Choroid plexus epithelial cell (primary cell): ENCODE measurements around the gene C10orf95.

Experiments used
- DNase-seq: peaks from one replicate; pipeline ENCODE4 v3.0.0-alpha.2; 2010; ENCODE audit warnings: low read depth
- H3K4me3 ChIP-seq: 2 replicates; pipeline ENCODE4 v1.5.1; 2011; ENCODE audit warnings: low read depth, mild to moderate bottlenecking, control low read depth, low read length, moderate library complexity
- TF ChIP-seq, protein P1 (sequence below): conservative IDR thresholded peaks from 2 replicates; pipeline ENCODE4 v1.5.1; 2011; ENCODE audit warnings: low read depth, mild to moderate bottlenecking, control low read depth, inconsistent platforms, low read length, moderate library complexity

Gene C10orf95

DNA sequence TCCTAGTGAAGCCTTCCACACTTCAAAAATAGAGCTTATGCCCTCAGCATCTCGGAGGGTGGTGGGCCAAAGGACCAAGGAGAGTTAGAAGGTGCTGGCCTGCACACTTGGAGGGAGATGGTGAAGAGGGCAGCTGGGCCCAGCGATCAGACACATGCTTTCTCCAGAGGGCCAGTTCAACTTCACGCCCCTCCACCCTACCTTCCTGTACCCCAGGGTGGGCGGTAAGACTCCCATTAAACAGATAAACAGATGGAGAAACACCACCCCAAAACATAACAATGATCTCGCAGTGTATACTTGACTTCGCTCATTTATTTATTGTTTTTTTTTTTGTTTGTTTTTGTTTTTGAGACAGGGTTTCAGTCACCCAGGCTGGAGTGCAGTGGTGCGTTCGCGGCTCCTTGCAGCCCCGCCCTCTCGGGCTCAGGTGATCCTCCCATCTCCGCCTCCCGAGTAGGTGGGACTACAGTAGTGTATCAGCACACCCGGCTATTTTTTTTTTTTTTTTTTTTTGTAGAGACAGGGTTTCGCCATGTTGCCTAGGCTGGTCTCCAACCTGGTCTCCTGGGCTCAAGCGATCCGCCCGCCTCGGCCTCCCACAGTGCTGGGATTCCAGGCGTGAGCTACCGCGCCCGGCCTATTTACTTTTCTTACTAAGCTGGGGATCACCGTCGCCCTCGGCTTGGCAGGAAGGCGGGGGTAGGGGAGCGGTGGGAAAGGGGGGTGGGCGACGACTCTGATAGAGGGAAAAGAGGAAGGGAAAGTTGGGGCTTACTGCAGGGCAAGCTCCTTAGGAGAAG, 1.8 kb downstream of the C10orf95 start:
- H3K4me3 ChIP-seq = peak overlapping the region; percentile 75
- TF ChIP-seq, protein P1, sequence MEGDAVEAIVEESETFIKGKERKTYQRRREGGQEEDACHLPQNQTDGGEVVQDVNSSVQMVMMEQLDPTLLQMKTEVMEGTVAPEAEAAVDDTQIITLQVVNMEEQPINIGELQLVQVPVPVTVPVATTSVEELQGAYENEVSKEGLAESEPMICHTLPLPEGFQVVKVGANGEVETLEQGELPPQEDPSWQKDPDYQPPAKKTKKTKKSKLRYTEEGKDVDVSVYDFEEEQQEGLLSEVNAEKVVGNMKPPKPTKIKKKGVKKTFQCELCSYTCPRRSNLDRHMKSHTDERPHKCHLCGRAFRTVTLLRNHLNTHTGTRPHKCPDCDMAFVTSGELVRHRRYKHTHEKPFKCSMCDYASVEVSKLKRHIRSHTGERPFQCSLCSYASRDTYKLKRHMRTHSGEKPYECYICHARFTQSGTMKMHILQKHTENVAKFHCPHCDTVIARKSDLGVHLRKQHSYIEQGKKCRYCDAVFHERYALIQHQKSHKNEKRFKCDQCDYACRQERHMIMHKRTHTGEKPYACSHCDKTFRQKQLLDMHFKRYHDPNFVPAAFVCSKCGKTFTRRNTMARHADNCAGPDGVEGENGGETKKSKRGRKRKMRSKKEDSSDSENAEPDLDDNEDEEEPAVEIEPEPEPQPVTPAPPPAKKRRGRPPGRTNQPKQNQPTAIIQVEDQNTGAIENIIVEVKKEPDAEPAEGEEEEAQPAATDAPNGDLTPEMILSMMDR = no peak
- DNase-seq = peak; percentile 83

DNA sequence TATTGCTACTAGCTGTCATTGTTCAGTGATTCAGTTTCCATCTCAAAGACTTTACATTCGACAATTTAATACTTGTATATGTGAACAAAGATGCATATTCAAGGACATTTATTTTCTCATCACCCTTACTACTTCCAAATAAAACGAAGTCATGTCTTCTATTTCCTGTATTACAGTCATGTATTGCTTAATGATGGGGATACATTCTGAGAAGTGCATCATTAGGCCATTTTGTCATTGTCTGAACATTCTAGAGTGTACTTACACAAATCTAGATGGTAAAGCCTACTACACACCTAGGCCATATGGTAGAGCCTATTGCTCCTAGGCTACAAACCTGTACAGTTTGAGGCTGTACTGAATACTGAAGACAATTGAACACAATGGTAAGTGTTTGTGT, 6.5 kb downstream of the C10orf95 start:
- TF ChIP-seq, protein P1 = no peak
- no peak overlapping the region for H3K4me3 ChIP-seq
- DNase-seq = no peak

DNA sequence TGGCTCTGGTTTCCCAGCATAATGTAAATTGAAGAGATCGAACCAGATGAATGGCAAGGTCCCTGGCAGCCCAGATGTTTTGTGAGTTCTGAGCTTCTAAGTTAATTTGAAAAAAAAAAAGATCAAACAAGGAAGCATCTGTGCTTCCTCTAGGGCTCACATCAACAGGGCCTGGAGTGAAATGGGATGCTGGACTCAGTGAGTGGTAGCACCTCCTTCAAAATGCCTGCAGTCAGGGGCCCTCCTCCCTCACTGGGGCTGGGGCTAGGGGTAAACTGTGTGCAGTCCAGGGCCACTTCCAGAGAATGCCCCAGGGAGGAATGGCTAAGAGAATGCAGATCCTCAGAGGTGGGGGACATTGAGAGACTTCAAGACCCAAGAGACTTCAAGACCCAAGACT, 13.0 kb downstream of the C10orf95 start:
- no peak overlapping the region for H3K4me3 ChIP-seq
- TF ChIP-seq, protein P1 = no peak

DNA sequence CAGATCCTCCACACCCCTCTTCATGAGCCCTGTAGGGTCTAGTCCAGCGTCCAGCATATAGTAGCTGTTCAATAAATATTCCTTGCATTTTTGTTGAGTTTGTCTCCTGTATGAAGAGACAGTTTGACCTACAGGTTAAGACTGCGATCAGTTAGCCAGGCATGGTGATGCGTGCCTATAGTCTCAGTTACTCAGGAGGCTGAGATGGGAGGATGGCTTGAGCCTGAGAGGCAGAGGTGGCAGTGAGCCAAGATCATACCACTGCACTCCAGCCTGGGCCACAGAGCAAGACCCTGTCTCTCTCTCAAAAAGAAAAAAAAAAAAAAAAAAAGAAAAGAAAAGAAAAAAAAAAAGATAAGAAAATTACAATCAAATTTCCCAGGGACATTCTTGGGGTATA, 13.8 kb downstream of the C10orf95 start:
- DNase-seq = no peak
- no peak overlapping the region for H3K4me3 ChIP-seq
- TF ChIP-seq, protein P1 = no peak

More for the DNA sequence above, 13.0 kb downstream of the C10orf95 start:
- no peak for DNase-seq

DNA sequence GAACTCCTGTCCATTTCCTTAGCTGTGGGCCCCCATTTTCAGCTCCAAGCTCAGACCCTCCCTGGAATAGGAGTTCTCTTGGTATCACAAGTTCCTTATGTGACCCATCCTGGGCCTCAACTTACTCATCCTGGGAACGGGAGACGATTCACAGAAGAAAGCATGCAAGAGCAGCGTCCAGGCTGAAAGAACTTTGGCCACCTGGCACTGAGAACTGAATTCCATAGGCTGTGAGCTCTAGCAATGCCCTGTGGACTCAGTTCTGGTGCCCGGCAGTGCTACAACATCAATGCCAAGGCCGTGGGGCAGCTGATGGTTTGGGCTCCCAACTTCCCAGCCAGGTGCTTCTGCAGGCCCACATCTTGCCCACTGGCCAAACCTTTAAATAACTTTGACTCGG, 15.0 kb downstream of the C10orf95 start:
- TF ChIP-seq, protein P1 = no peak
- DNase-seq = no peak
- H3K4me3 ChIP-seq = peak overlapping the region; percentile 56

DNA sequence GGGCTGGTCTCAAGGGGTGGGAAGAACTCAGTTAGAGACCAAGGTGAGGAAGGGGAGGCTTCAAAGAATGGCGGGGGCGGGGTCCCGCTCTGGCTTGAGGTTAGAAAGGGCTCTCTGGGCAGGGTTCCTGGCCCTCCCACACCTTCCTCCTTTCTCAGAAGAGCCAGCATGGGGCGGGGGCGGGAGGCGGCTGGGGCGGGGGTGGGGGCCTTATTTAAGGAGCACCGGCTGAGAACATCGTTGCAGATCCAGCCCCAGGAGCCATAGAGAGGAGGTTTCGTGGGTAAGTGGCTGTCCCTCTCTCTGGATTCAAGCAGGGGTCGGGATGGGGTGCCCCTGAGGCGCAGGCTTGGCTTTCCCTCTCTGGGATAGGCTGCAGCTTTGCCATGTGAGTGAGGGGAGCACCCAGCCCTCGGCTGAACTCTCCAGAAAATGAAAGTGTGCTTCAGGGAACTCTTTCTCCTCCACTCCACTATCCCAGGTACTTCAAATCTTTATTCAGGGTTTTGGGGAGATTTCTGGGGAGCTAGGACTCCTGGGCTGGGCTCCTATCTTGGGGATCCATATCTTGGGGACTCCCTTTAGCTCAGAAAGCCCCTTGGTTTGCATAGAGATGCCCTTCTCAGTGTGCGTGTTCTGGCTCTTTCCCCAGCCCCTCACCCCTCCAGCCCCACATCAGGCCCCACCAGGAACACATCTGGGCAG, 15.7 kb downstream of the C10orf95 start:
- TF ChIP-seq, protein P1 = no peak
- peak; percentile 38 for DNase-seq
- peak overlapping the region; percentile 56 for H3K4me3 ChIP-seq
